GM12878 (cell line): ENCODE measurements around the gene RIC1. TPM values are rescaled to one million over a fixed set of nuclear protein-coding genes. Genes with fewer than 3 reads are reported as not detected.
A peak's percentile ranks its signal among the peaks of the same experiment; 100 is the strongest.

Experiments
- ATAC-seq: fragments of 200-7000 bp; cut with Tn5 transposase; 3 replicates; pipeline ENCODE4 v1.9.1; 2020; ENCODE audit warnings: mild to moderate bottlenecking, moderate library complexity
- BruUV-seq: library from RNA; stranded (reverse); fragments of 400-500 nt; replicated peaks from 2 replicates; lab custom pipeline; 2021; lab: Mats Ljungman, UMichigan
- CTCF ChIA-PET: fragments of 300-600 bp; sonication (Branson Sonifier 250); formaldehyde crosslinking; extraction: SDS; loops from one replicate; lab custom pipeline; 2021; ENCODE audit warnings: inconsistent platforms; lab: Yijun Ruan, JAX
- POLR2A ChIA-PET: fragments of 350-600 bp; formaldehyde crosslinking; extraction: SDS; loops from one replicate; lab custom pipeline; 2021; ENCODE audit warnings: inconsistent platforms; lab: Charles Lee
- RAD21 ChIA-PET: fragments of 300-600 bp; sonication (Branson Sonifier 250); formaldehyde crosslinking; loops from one replicate; lab custom pipeline; 2023; ENCODE audit warnings: antibody characterized with exemption; ENCODE audit not compliant: unreplicated experiment; lab: Charles Lee
- SMC1A ChIA-PET: fragments of 300-600 bp; sonication (Branson Sonifier 250); formaldehyde crosslinking; loops from one replicate; lab custom pipeline; 2023; ENCODE audit not compliant: unreplicated experiment, uncharacterized antibody; lab: Charles Lee
- DNase-seq: peaks from one replicate; pipeline ENCODE4 v3.0.0-alpha.2; 2011; ENCODE audit warnings: low read depth, low spot score
- FAIRE-seq: peaks from 3 replicates; lab custom pipeline; 2011; peaks lifted over from hg19 to GRCh38; lab: Jason Lieb, UNC
- H2AFZ ChIP-seq: 2 replicates; pipeline ENCODE4 v1.6.0; 2011; ENCODE audit warnings: low read depth, low read length, control low read depth; ENCODE audit not compliant: control insufficient read depth
- H3K27ac ChIP-seq: 2 replicates; pipeline ENCODE4 v1.5.1; 2011; ENCODE audit warnings: control low read depth; ENCODE audit not compliant: control insufficient read depth, insufficient read depth
- H3K27me3 ChIP-seq, 2 experiments: replicated peaks in 1 of 2; 2 replicates each; pipeline versions ENCODE4 v1.6.0 to v1.6.1; 2011; ENCODE audit warnings: low read length in 1 of 2; ENCODE audit not compliant: control insufficient read depth in 2 of 2, insufficient read depth in 2 of 2
- H3K36me3 ChIP-seq, 2 experiments: 2 replicates each; pipeline ENCODE4 v1.5.1; 2011; ENCODE audit warnings: low read length in 1 of 2; ENCODE audit not compliant: control insufficient read depth in 2 of 2, insufficient read depth in 2 of 2
- H3K4me1 ChIP-seq: 2 replicates; pipeline ENCODE4 v1.6.1; 2011; ENCODE audit warnings: mild to moderate bottlenecking, low read length, moderate library complexity, mixed read lengths; ENCODE audit not compliant: control insufficient read depth, insufficient read depth
- H3K4me2 ChIP-seq: 2 replicates; pipeline ENCODE4 v1.6.0; 2011; ENCODE audit warnings: control low read depth; ENCODE audit not compliant: control insufficient read depth, insufficient read depth
- H3K4me3 ChIP-seq: fragments of 200-600 bp; sonication (generic); 2 replicates; pipeline ENCODE4 v1.5.1; 2016
- H3K79me2 ChIP-seq: 2 replicates; pipeline ENCODE4 v1.6.0; 2011; ENCODE audit warnings: low read length; ENCODE audit not compliant: control insufficient read depth, insufficient read depth
- H3K9ac ChIP-seq: 2 replicates; pipeline ENCODE4 v1.8.0; 2011; ENCODE audit warnings: low read length, control low read depth, mixed read lengths; ENCODE audit not compliant: control insufficient read depth, insufficient read depth
- H3K9me3 ChIP-seq: replicated peaks from 3 replicates; pipeline ENCODE4 v1.5.1; 2011; ENCODE audit warnings: mild to moderate bottlenecking, low read length; ENCODE audit not compliant: control insufficient read depth, insufficient read depth
- H4K20me1 ChIP-seq: 2 replicates; pipeline ENCODE4 v1.6.0; 2011; ENCODE audit not compliant: control insufficient read depth, insufficient read depth
- ATF7 ChIP-seq: fragments of 450-650 bp; IDR thresholded peaks from 2 replicates; pipeline ENCODE4 v1.6.1; 2016; ENCODE audit warnings: low read depth, mild to moderate bottlenecking
- CREB1 ChIP-seq: IDR thresholded peaks from 2 replicates; pipeline ENCODE4 v1.6.1; 2012; ENCODE audit warnings: low read depth, mild to moderate bottlenecking, inconsistent platforms
- CREM ChIP-seq: IDR thresholded peaks from 2 replicates; pipeline ENCODE4 v1.6.1; 2014; ENCODE audit warnings: antibody characterized with exemption, low read depth
- EED ChIP-seq: sonication (generic); IDR thresholded peaks from 2 replicates; pipeline ENCODE4 v1.6.1; 2016; ENCODE audit warnings: antibody characterized with exemption, low read depth
- EP300 ChIP-seq, 2 experiments: fragments of 150-350 bp in 1 of 2; IDR thresholded peaks; 2 replicates each; pipeline ENCODE4 v1.6.1; 2011 to 2012; ENCODE audit warnings: low read depth in 2 of 2, low read length in 2 of 2, borderline replicate concordance in 1 of 2, improper control_type of control experiment in 1 of 2, inconsistent platforms in 1 of 2; ENCODE audit not compliant: control insufficient read depth in 1 of 2
- JUNB ChIP-seq: IDR thresholded peaks from 2 replicates; pipeline ENCODE4 v1.6.1; 2016; ENCODE audit warnings: antibody characterized with exemption, mild to moderate bottlenecking
- MTA2 ChIP-seq: fragments of 450-650 bp; IDR thresholded peaks from 2 replicates; pipeline ENCODE4 v1.6.1; 2016; ENCODE audit warnings: low read depth, mild to moderate bottlenecking, moderate library complexity
- YY1 ChIP-seq: IDR thresholded peaks from 2 replicates; pipeline ENCODE4 v1.6.1; 2011; ENCODE audit warnings: low read depth, mild to moderate bottlenecking, low read length
- ZNF217 ChIP-seq: fragments of 450-650 bp; IDR thresholded peaks from 2 replicates; pipeline ENCODE4 v1.6.1; 2017; ENCODE audit warnings: antibody characterized with exemption, mild to moderate bottlenecking
- ZNF24 ChIP-seq: fragments of 450-650 bp; IDR thresholded peaks from 2 replicates; pipeline ENCODE4 v1.6.1; 2017; ENCODE audit warnings: antibody characterized with exemption, mild to moderate bottlenecking
- whole genome bisulfite sequencing: methylation state at CpG from one replicate; pipeline ENCODE4 v1.1.6; 2016; ENCODE audit warnings: low lambda C conversion rate; ENCODE audit not compliant: insufficient replicate concordance, insufficient coverage; ENCODE audit errors: missing lambda C conversion rate; 5-methylcytosine and 5-hydroxymethylcytosine counted together
- in situ Hi-C: fragments of 300-500 bp; cut with MboI; formaldehyde crosslinking; loops from 9 replicates; pipeline ENCODE4 v1.14.3; 2018; ENCODE audit warnings: mixed read lengths
- intact Hi-C: fragments of 100-400 bp; cut with micrococcal nuclease; formaldehyde crosslinking; loops from one replicate; pipeline ENCODE4 v1.14.2; 2022; ENCODE audit not compliant: unreplicated experiment
- polyA plus RNA-seq, 11 experiments: library from polyadenylated mRNA; depleted of rRNA in 4 of 11; unstranded in 6 of 11; stranded (reverse) in 5 of 11; fragments of >200 nt; fragmentation: Nextera tagmentation in 4 of 11; fragmentation: Illumina TruSeq in 1 of 11; extraction: Ambion mirVana in 4 of 11; extraction: Trizol in 1 of 11; gene quantifications; 1 replicate in 1 of 11; 2 replicates in 10 of 11; pipeline versions ENCODE4 v1.2.1 to v1.2.3, GENCODE V29; 2011 to 2016; ENCODE audit warnings: inconsistent platforms in 2 of 11, missing spikeins in 2 of 11, low read depth in 1 of 11
- total RNA-seq, 4 experiments: library from RNA; depleted of rRNA in 3 of 4; stranded (reverse); fragments of >200 nt in 3 of 4; fragmentation: Illumina TruSeq in 1 of 4; extraction: Trizol in 1 of 4; gene quantifications; 2 replicates each; pipeline versions ENCODE4 v1.2.1 to v1.2.3, GENCODE V29; 2013 to 2021
- TF ChIP-seq, protein P1 (sequence below): fragments of 450-650 bp; formaldehyde crosslinking; IDR thresholded peaks from 2 replicates; pipeline ENCODE4 v1.4.0; 2020; ENCODE audit warnings: mild to moderate bottlenecking, moderate library complexity
- TF ChIP-seq, protein P2 (sequence below): IDR thresholded peaks from 2 replicates; pipeline ENCODE4 v1.6.1; 2012; ENCODE audit warnings: low read depth, low read length, improper control_type of control experiment

Gene RIC1
- total and polyA plus RNA-seq, 10 of the 15 experiments (the other 5 are each of a cell fraction or from before 2014, with no cell fraction given) = 6.2 to 59.8 (median 33.3) TPM

DNA sequence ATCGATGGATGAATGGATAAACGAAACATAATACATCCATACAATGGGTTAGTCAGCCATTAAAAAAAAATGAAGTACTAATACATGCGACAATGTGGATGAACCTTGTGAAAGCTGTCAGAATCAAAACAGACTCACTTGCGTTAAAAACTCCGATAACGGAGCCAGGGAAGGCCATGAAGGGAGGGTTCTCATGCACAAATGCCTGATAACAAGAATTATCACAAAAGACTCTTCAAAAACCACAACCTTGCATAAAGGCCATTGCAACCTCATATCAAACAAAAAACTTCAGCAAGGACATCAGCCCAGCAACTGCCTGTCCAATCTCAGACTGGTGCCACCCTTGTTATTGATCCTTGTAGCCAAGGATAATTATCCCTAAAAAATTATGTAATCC, 190.3 kb downstream of the RIC1 start (continued):
- TF ChIP-seq, protein P1, sequence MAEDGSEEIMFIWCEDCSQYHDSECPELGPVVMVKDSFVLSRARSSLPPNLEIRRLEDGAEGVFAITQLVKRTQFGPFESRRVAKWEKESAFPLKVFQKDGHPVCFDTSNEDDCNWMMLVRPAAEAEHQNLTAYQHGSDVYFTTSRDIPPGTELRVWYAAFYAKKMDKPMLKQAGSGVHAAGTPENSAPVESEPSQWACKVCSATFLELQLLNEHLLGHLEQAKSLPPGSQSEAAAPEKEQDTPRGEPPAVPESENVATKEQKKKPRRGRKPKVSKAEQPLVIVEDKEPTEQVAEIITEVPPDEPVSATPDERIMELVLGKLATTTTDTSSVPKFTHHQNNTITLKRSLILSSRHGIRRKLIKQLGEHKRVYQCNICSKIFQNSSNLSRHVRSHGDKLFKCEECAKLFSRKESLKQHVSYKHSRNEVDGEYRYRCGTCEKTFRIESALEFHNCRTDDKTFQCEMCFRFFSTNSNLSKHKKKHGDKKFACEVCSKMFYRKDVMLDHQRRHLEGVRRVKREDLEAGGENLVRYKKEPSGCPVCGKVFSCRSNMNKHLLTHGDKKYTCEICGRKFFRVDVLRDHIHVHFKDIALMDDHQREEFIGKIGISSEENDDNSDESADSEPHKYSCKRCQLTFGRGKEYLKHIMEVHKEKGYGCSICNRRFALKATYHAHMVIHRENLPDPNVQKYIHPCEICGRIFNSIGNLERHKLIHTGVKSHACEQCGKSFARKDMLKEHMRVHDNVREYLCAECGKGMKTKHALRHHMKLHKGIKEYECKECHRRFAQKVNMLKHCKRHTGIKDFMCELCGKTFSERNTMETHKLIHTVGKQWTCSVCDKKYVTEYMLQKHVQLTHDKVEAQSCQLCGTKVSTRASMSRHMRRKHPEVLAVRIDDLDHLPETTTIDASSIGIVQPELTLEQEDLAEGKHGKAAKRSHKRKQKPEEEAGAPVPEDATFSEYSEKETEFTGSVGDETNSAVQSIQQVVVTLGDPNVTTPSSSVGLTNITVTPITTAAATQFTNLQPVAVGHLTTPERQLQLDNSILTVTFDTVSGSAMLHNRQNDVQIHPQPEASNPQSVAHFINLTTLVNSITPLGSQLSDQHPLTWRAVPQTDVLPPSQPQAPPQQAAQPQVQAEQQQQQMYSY (CRISPR knock-in tag) = no peak
- no peak for TF ChIP-seq YY1
- no peak for TF ChIP-seq ZNF217

DNA sequence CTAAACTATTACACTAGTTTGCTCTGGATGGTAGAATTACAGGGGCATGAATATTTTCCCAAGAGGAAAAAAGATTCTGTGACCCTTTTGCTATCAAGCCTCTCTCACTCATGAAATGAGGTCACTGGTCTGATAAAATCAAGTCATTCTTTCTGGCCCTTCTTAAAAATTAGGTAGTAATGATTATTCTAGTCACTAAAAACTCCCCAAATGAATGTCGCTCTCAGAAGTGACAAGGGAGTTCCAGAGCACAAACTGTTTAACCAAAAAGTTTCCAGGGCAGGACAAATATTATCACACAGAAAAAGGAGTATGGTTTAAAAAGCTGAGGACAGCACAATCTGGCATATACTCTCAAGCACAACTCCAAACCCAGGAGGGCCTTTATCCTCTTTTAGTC, 191.5 kb downstream of the RIC1 start:
- 0 out of 2 replicates have a peak, but pooled peaks have one; percentile 25 for TF ChIP-seq MTA2
- TF ChIP-seq JUNB = peak; percentile 32; the same call in 1 of the 2 replicates
- TF ChIP-seq CREB1 = peak; percentile 68; the same call in 1 of the 2 replicates
- TF ChIP-seq, protein P2, sequence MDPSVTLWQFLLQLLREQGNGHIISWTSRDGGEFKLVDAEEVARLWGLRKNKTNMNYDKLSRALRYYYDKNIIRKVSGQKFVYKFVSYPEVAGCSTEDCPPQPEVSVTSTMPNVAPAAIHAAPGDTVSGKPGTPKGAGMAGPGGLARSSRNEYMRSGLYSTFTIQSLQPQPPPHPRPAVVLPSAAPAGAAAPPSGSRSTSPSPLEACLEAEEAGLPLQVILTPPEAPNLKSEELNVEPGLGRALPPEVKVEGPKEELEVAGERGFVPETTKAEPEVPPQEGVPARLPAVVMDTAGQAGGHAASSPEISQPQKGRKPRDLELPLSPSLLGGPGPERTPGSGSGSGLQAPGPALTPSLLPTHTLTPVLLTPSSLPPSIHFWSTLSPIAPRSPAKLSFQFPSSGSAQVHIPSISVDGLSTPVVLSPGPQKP = no peak
- 0 out of 4 replicates have a peak, but pooled peaks of 1 of the 2 experiments have one; percentile 10 for TF ChIP-seq EP300 (IDR thresholded peaks at IDR 0.05; ENCODE audit: borderline replicate concordance in 1 of 2, control insufficient read depth in 1 of 2, low read depth in 2 of 2, low read length in 2 of 2)
- peak; percentile 42 for TF ChIP-seq ATF7
- 0 out of 2 replicates have a peak, but pooled peaks have one; percentile 36 for TF ChIP-seq ZNF24
- TF ChIP-seq CREM = peak; percentile 55; the same call in 1 of the 2 replicates
- no peak for TF ChIP-seq EED
- H2AFZ ChIP-seq = no peak overlapping the region
- no peak overlapping the region for H3K4me3 ChIP-seq
- H3K9me3 ChIP-seq = no peaks in the 10 kb centered on the region
- ATAC-seq = peak; percentile 73
- intact Hi-C loops (no loop called here), in situ Hi-C loops (no loop called here)
- no peak overlapping the region for H3K4me2 ChIP-seq
- H3K79me2 ChIP-seq = no peaks in the 10 kb centered on the region
- H3K9ac ChIP-seq = no peak overlapping the region
- H3K27me3 ChIP-seq = no peaks in the 10 kb centered on the region
- peak overlapping the region; percentile 30; the same call in 1 of the 2 replicates for H3K27ac ChIP-seq
- H4K20me1 ChIP-seq = no peaks in the 10 kb centered on the region
- WGBS = 33% methylated on average over 1 of the region's 1 CpG
- SMC1A ChIA-PET = interaction anchor here (0.6 to 4.3 kb wide), 7 partner anchors 9 to 1062 kb away, joined by 3 to 41 read pairs (median 5); partner anchors contain the start of gene ERMP1
- H3K36me3 ChIP-seq = peaks cover 2 to 14% of the 10 kb centered on the region in 2 experiments
- no peaks in the 10 kb centered on the region for H3K4me1 ChIP-seq
- no TSS peak for BruUV-seq
- RAD21 ChIA-PET = interaction anchor here (0.7 to 1.4 kb wide), 3 partner anchors 12 to 197 kb away, joined by 3 read pairs; no protein-coding TSS in a partner anchor
- no peak for FAIRE-seq
- POLR2A ChIA-PET = interaction anchor here (1.1 to 3.8 kb wide), 2 partner anchors 10 to 12 kb away, joined by 3 to 17 read pairs; partner anchors contain the start of gene ERMP1
- DNase-seq = no peak
- CTCF ChIA-PET = interaction anchor here (1.0 to 4.3 kb wide), 5 partner anchors 12 to 234 kb away, joined by 3 to 23 read pairs (median 4); partner anchors contain the start of gene ERMP1
